SKM-1 treated with dmso at 0.1 percent for 144 hours (cell line): ENCODE measurements around the gene PAFAH1B2.
"Not testable (repeated sequence)": the region's sequence is repeated elsewhere in the genome, so short reads cannot be mapped to it uniquely, and the experiment has no call there.

Source experiments
- DNase-seq: peaks from one replicate; lab custom pipeline; 2025; ENCODE audit not compliant: unreplicated experiment; lab: John Stamatoyannopoulos, UW

Gene PAFAH1B2

DNA sequence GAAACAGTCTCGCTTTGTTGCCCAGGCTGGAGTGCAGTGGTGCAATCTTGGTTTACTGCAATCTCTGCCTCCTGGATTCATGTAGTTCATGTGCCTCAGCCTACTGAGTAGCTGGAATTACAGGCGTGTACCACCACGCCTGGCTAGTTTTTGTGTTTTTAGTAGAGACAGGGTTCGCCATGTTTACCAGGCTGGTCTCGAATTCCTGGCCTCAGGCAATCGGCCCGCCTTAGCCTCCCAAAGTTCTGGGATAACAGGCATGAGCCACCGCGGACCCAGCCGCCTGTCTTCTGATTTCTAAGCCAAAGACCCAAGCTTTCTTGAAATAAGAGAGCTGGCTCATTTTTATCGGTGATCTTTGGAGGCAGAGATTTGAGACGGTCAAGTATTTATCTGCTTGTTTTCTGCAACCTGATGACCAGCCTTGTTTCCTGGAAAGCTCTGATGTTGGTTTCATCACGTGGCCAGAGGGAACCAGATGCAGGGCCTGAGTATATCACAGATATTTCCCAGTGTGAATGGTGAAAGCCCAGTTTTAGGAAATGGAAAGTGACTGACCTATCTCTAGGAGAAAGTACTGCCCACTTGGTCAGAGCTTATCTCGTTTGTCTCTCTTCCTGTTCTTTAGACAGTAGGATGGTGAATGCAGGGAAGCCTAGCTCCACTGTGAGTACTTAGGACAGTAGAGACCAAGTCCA, 28.8 kb downstream of the PAFAH1B2 start:
- no peak for DNase-seq

- no peak for DNase-seq
Measured at GRCh38 chr11:117175104-117175503, 31.0 kb downstream of the PAFAH1B2 start.

DNA sequence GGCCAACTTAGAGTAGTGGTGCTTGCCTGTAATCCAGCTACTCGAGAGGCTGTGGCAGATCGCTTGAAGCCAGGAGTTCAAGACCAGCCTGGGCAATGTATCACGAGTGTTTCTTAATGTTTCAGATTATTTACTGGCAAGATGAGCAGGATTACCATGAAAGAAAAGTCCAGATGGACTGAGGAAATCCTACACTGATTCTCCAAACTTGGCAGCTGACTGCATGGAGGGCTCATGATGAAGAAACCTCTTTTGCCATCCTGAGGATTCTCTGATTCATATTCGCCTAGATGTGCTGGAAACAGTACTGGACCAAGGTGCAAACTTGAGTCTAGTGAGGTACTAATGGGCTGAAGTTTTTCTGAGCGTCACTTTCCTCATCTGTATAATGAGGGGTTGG, 31.7 kb downstream of the PAFAH1B2 start:
- no peak for DNase-seq

GRCh38 chr11:117176186-117176585, 32.1 kb downstream of the PAFAH1B2 start:
- DNase-seq = no peak

DNA sequence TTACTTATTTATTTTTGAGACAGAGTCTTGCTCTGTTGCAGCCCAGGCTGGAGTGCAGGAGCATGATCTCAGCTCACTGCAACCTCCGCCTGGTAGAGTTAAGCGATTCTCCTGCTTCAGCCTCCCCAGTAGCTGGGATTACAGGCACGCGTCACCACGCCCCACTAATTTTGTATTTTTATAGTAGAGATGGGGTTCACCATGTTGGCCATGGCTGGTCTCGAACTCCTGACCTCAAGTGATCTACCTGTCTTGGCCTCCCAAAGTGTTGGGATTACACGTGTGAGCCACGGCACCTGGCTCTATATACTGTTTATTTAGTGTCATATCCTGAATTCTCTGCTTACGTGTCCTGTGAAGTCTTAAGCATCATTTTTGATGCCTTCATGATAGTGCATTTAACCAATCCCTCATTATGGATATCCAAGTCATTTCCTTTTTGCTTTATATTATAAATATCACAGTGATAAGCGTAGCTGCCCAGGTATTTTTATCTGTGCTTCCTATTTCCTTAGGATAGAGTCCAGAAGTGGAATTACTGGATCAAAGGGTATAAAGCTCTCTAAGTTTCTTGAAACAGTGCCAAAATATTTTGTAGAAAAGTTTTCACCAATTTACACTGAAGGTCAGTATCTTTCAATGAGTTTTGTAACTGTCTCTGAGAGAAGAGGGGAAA, 33.6 kb downstream of the PAFAH1B2 start:
- DNase-seq = no peak

DNA sequence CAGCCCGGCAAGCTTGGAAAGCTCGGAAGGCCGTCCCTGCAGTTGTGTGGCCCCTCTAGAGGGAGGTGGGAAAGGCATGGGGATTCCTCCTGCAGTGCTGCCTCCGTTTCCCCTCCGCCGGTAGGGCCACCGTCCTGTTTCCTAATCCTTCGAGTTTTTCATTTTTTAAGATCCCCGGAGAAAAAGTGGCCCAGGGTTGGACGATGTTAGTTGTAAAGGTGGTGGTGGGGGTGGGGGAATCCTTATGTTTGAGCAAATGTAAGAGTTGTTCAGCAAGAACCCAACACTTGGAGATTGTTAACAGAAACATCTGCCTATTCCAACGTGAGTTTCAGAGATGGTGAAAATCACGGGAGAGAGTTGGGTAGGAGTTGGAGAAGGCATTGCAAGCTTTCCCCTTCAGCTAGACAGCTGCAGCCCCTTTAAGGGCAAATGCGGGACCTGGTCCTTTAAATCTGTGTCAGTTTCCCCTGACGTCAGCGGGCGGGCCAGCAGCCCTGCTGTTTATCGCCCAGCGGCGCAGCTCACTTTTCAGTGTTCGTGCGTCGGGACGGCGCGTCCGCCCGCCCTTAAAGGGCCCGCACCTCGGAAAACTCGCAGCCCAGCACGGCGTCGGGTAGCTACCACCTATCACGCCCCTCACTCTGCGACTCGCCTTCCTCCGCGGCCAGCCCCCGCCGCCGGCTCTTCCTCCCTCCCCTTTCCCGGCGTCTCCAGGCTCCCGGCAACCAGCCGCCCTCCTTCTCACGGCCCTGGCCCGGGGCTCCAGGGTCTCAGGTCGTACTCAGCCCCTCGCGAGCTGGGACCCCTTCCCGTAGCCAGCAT, 34.3 kb downstream of the PAFAH1B2 start, which contains the start of gene SIDT2:
SIDT2 (plus strand) TSS at position 534 of the 825 bp plus-strand sequence. CDS start 521 bp downstream, outside the sequence.
- peak; percentile 81 for DNase-seq

GRCh38 chr11:117179048-117179999, 35.2 kb downstream of the PAFAH1B2 start:
- no peak for DNase-seq

DNA sequence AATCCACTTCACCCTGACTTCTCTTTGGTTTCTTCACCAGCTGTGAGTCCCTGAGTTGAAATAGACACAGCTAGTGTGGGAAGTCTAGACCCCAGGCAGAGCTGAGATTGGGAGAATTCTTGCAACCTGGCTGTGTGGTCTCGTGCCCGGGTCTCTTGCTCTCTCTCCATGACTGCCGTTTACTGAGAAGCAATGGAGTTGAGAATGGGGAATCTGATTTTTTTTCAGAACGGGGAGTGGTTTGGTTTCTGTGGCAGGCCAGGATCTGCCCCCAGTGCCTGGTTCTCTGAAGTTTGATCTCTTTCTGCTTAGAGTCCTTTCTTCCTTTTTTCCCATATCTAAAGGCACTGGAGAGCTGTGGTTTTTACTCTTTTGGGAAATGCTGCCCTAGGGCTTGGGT, 35.9 kb downstream of the PAFAH1B2 start:
- DNase-seq = no peak

- peak; percentile 82 for DNase-seq
Measured at GRCh38 chr11:117180661-117181585, 36.8 kb downstream of the PAFAH1B2 start.

- no peak for DNase-seq
Measured at GRCh38 chr11:117181586-117182550, 37.8 kb downstream of the PAFAH1B2 start.

GRCh38 chr11:117182551-117182935, 38.5 kb downstream of the PAFAH1B2 start:
- no peak for DNase-seq

DNA sequence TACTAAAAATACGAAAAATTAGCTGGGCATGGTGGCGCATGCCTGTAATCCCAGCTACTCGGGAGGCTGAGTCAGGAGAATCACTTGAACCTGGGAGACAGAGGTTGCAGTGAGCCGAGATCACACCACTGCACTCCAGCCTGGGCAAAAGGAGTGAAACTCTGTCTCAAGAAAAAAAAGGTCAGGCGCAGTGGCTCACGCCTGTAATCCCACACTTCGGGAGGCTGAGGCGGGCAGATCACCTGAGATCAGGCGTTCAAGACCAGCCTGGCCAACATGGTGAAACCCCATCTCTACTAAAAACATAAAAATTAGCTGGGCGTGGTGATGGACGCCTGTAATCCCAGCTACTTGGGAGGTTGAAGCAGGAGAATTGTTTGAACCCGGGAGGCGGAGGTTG, 39.1 kb downstream of the PAFAH1B2 start:
- DNase-seq = not testable (repeated sequence)

GRCh38 chr11:117183724-117184349, 39.8 kb downstream of the PAFAH1B2 start:
- DNase-seq = no peak

DNA sequence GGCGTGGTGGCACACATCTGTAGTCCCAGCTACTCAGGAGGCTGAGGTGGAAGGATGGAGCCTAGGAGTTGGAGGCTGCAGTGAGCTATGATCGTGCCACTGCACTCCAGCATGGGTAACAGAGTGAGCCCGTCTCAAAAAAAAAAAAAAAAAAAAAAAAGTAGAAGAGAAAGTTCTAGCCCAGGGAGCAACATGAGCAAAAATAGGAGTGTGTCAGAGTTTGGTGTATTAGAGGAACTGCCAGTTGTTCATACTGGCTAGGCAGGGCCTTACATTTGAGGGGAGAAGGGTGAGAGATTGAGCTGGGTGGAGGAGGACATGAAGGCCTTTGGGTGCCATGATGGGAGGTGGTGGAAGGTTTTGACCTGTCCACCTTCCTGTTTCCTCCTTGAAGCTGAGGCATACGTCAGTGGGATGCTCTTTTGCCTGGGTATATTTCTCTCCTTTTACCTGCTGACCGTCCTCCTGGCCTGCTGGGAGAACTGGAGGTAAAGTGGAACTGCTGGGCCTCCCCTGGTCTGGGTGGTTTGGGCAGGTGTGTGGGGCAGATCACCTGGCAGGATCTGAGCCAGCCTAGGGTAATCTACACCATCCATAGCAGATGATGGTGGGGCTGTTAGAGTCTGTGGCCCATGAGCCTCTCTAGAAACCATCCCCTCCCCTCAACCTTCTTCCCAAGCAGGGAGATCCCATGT, 41.8 kb downstream of the PAFAH1B2 start:
- peak; percentile 73 for DNase-seq

GRCh38 chr11:117186431-117186761, 42.3 kb downstream of the PAFAH1B2 start:
- DNase-seq = no peak

GRCh38 chr11:117187007-117187406, 42.9 kb downstream of the PAFAH1B2 start:
- DNase-seq = no peak

DNA sequence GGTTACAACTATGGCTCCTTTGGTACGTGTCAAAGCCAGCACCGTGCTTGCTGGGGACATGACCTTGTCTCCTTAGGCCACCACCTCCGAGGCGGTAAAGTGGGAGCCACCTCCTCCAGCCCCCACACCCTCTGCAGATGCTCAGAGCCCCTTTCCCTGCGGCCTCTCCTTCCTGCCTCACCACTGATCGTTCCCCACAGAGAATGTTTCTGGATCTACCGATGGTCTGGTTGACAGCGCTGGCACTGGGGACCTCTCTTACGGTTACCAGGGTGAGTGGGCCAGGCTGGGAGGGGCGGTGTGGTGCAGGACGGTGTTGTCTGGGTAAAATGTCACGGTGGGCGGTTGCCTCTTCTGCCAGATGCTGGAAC, 43.3 kb downstream of the PAFAH1B2 start:
- DNase-seq = no peak
